Ishikawa (cell line): ENCODE data around the gene SHC1.

Source experiments
- NFIC ChIP-seq: IDR thresholded peaks from 2 replicates; pipeline ENCODE4 v1.6.1; 2012
- TAF1 ChIP-seq: IDR thresholded peaks from 2 replicates; pipeline ENCODE4 v1.6.1; 2012; ENCODE audit warnings: low read depth, mild to moderate bottlenecking
- TF ChIP-seq, protein P1 (sequence below): IDR thresholded peaks from 2 replicates; pipeline ENCODE4 v1.6.1; 2012; ENCODE audit warnings: low read depth, mild to moderate bottlenecking
- TF ChIP-seq, protein P2 (sequence below): IDR thresholded peaks from 2 replicates; pipeline ENCODE4 v1.6.1; 2012

DNA sequence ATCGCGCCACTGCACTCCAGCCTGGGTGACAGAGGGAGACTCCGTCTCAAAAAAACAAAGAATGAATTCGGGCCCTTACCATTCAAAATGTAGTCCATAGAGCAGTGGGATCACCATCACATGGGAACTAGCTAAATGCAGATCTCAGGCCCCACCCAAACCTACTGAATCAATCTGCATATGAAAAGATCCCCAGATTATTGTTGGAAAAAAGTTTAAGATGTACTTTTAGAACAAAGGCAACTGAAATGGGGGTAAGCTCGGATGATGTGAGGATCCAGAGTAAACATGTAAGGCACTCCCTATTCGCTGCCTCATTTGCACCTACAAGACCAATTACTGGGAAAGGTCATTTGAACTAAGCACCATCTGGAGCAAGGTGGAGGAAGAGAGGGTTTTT is 11.8 kb upstream of the SHC1 start:
- TF ChIP-seq, protein P1, sequence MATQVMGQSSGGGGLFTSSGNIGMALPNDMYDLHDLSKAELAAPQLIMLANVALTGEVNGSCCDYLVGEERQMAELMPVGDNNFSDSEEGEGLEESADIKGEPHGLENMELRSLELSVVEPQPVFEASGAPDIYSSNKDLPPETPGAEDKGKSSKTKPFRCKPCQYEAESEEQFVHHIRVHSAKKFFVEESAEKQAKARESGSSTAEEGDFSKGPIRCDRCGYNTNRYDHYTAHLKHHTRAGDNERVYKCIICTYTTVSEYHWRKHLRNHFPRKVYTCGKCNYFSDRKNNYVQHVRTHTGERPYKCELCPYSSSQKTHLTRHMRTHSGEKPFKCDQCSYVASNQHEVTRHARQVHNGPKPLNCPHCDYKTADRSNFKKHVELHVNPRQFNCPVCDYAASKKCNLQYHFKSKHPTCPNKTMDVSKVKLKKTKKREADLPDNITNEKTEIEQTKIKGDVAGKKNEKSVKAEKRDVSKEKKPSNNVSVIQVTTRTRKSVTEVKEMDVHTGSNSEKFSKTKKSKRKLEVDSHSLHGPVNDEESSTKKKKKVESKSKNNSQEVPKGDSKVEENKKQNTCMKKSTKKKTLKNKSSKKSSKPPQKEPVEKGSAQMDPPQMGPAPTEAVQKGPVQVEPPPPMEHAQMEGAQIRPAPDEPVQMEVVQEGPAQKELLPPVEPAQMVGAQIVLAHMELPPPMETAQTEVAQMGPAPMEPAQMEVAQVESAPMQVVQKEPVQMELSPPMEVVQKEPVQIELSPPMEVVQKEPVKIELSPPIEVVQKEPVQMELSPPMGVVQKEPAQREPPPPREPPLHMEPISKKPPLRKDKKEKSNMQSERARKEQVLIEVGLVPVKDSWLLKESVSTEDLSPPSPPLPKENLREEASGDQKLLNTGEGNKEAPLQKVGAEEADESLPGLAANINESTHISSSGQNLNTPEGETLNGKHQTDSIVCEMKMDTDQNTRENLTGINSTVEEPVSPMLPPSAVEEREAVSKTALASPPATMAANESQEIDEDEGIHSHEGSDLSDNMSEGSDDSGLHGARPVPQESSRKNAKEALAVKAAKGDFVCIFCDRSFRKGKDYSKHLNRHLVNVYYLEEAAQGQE, result no peak
- no peak for TF ChIP-seq NFIC
- TF ChIP-seq, protein P2, sequence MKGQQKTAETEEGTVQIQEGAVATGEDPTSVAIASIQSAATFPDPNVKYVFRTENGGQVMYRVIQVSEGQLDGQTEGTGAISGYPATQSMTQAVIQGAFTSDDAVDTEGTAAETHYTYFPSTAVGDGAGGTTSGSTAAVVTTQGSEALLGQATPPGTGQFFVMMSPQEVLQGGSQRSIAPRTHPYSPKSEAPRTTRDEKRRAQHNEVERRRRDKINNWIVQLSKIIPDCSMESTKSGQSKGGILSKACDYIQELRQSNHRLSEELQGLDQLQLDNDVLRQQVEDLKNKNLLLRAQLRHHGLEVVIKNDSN, result no peak
- no peak for TF ChIP-seq TAF1
